Measurements from ENCODE around the gene LYSMD3. TPM values are rescaled to one million over a fixed set of nuclear protein-coding genes. Genes with fewer than 3 reads are reported as not detected.

LYSMD3 gene
- total and polyA plus RNA-seq, 10 of the 15 experiments (the other 5 are each of a cell fraction or from before 2014, with no cell fraction given), result 3.9 to 22.5 (median 12.6) TPM

DNA sequence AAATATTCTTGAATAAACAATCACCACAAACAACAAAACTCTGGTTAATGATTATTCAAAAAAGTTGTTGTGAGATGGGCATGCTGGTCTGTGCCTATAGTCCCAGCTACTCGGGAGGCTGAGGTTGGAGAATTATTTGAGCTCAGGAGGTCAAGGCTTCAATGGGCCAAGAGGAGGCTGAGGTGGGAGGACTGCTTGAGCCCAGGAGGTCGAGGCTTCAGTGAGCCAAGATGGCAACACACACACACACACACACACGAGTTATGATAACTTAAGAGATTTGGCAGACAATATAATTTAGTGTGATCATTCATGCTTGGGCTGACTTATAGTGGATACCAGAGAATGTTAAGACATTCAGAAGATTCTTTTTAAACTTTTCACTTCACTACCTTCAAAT is 14.9 kb downstream of the LYSMD3 start:
- FAIRE-seq (no peak), DNase-seq (ENCODE audit: low read depth, low spot score) (no peak), ATAC-seq (no peak)
- Histone ChIP-seq H3K9ac (ENCODE audit: control insufficient read depth, insufficient read depth, low read length) (no peak overlapping the region), H2AFZ (ENCODE audit: control insufficient read depth, low read depth, low read length) (no peak overlapping the region), H3K4me2 (ENCODE audit: control insufficient read depth, insufficient read depth) (no peak overlapping the region), H3K4me3 (no peak overlapping the region), H3K9me3 (replicated peaks; ENCODE audit: control insufficient read depth, insufficient read depth, low read length) (no peaks in the 10 kb centered on the region), H3K27ac (ENCODE audit: control insufficient read depth, insufficient read depth) (no peak overlapping the region), H3K79me2 (ENCODE audit: control insufficient read depth, insufficient read depth, low read length) (no peaks in the 10 kb centered on the region), H3K36me3 (ENCODE audit: control insufficient read depth in 2 of 2, insufficient read depth in 2 of 2, low read length in 1 of 2) (peaks cover 0 to 8% of the 10 kb centered on the region in 2 experiments; a peak in 2 of 4 replicates), H4K20me1 (ENCODE audit: control insufficient read depth, insufficient read depth) (no peaks in the 10 kb centered on the region), H3K4me1 (ENCODE audit: control insufficient read depth, insufficient read depth, low read length) (no peaks in the 10 kb centered on the region), H3K27me3 (replicated peaks in 1 of 2; ENCODE audit: control insufficient read depth in 2 of 2, insufficient read depth in 2 of 2, low read length in 1 of 2) (no peaks in the 10 kb centered on the region)
- CTCF ChIA-PET, result no interaction called here
- in situ Hi-C loops (cut with MboI) (no loop called here), intact Hi-C loops (cut with micrococcal nuclease; ENCODE audit: unreplicated experiment) (no loop called here)
- WGBS (ENCODE audit: insufficient coverage, insufficient replicate concordance, low lambda C conversion rate, missing lambda C conversion rate), result 93% methylated on average over 1 of the region's 3 CpGs
- SMC1A ChIA-PET (ENCODE audit: uncharacterized antibody, unreplicated experiment), result no interaction called here
- POLR2A ChIA-PET, result no interaction called here
- TF ChIP-seq RCOR1 (conservative IDR thresholded peaks at IDR 0.05; ENCODE audit: low read depth, low read length), result no peak
- no peak for TF ChIP-seq POLR2AphosphoS5 (IDR thresholded peaks at IDR 0.05; ENCODE audit: low read length)
- TF ChIP-seq MTA3 (IDR thresholded peaks at IDR 0.05; ENCODE audit: borderline replicate concordance, low read length), result no peak
- no peak for TF ChIP-seq JUNB (IDR thresholded peaks at IDR 0.05)
- no peak for TF ChIP-seq SPI1 (IDR thresholded peaks at IDR 0.05; ENCODE audit: borderline replicate concordance, insufficient read depth, low read depth, low read length)
- no peak for TF ChIP-seq JUND (IDR thresholded peaks at IDR 0.05; ENCODE audit: low read depth, low read length)
- no peak for TF ChIP-seq RAD51 (IDR thresholded peaks at IDR 0.05)
- RAD21 ChIA-PET (ENCODE audit: unreplicated experiment), result no interaction called here
- no TSS peak for BruUV-seq (replicated peaks)

DNA sequence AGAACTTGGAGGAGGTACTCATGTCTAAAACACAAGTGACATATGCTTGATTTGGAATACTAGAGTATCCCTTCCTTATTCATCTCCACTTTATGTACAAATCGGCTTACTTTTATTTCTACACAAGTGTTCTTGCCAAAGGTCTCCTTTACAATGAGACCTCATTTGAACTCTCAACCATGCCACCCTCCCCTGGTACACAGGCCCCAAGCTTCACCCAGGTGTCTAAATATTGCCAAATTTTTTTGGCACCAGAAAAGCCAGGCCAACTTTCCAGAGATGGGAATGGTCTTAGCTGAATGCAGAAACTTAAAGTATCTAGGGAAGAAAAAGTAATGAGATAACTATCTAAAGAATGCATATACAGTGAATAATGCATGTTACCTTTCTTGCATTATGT is 18.9 kb downstream of the LYSMD3 start:
- Histone ChIP-seq H3K9ac (ENCODE audit: control insufficient read depth, insufficient read depth, low read length) (no peak overlapping the region), H3K79me2 (ENCODE audit: control insufficient read depth, insufficient read depth, low read length) (no peaks in the 10 kb centered on the region), H3K4me3 (no peak overlapping the region), H4K20me1 (ENCODE audit: control insufficient read depth, insufficient read depth) (no peaks in the 10 kb centered on the region), H3K4me2 (ENCODE audit: control insufficient read depth, insufficient read depth) (no peak overlapping the region), H3K27me3 (replicated peaks in 1 of 2; ENCODE audit: control insufficient read depth in 2 of 2, insufficient read depth in 2 of 2, low read length in 1 of 2) (no peaks in the 10 kb centered on the region), H2AFZ (ENCODE audit: control insufficient read depth, low read depth, low read length) (no peak overlapping the region), H3K27ac (ENCODE audit: control insufficient read depth, insufficient read depth) (no peak overlapping the region), H3K9me3 (replicated peaks; ENCODE audit: control insufficient read depth, insufficient read depth, low read length) (no peaks in the 10 kb centered on the region), H3K4me1 (ENCODE audit: control insufficient read depth, insufficient read depth, low read length) (no peaks in the 10 kb centered on the region), H3K36me3 (ENCODE audit: control insufficient read depth in 2 of 2, insufficient read depth in 2 of 2, low read length in 1 of 2) (no peaks in the 10 kb centered on the region; a peak in 1 of 4 replicates)
- DNase-seq (ENCODE audit: low read depth, low spot score) (no peak), ATAC-seq (no peak), FAIRE-seq (no peak)
- in situ Hi-C loops (cut with MboI), result no loop called here
- RAD21 ChIA-PET (ENCODE audit: unreplicated experiment), result no interaction called here
- CTCF ChIA-PET, result interaction anchor here (0.8 kb wide), 1 partner anchor 11 kb away, joined by 4 read pairs; no protein-coding TSS in a partner anchor
- POLR2A ChIA-PET, result no interaction called here
- SMC1A ChIA-PET (ENCODE audit: uncharacterized antibody, unreplicated experiment), result no interaction called here
- WGBS (ENCODE audit: insufficient coverage, insufficient replicate concordance, low lambda C conversion rate, missing lambda C conversion rate), result 100% methylated on average over 1 of the region's 1 CpG
- no TSS peak for BruUV-seq (replicated peaks)
- TF ChIP-seq, protein P1, sequence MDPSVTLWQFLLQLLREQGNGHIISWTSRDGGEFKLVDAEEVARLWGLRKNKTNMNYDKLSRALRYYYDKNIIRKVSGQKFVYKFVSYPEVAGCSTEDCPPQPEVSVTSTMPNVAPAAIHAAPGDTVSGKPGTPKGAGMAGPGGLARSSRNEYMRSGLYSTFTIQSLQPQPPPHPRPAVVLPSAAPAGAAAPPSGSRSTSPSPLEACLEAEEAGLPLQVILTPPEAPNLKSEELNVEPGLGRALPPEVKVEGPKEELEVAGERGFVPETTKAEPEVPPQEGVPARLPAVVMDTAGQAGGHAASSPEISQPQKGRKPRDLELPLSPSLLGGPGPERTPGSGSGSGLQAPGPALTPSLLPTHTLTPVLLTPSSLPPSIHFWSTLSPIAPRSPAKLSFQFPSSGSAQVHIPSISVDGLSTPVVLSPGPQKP (IDR thresholded peaks at IDR 0.05; ENCODE audit: low read depth, low read length), result no peak
- TF ChIP-seq SP1 (IDR thresholded peaks at IDR 0.05; ENCODE audit: low read depth, low read length), result no peak
- intact Hi-C loops (cut with micrococcal nuclease; ENCODE audit: unreplicated experiment), result no loop called here
